Thyroid gland (tissue), 4 donors: ENCODE results near the gene TAX1BP1.

Source experiments
- CTCF ChIP-seq, 6 experiments: fragments of 200-600 bp in 3 of 6; fragments of 450-650 bp in 3 of 6; sonication (generic) in 3 of 6; IDR thresholded peaks; one replicate each; pipeline ENCODE4 v1.5.1; 2016 to 2019; ENCODE audit warnings: antibody characterized with exemption in 6 of 6, mild to moderate bottlenecking in 2 of 6, inconsistent platforms in 1 of 6, moderate library complexity in 1 of 6
- POLR2A ChIP-seq, 2 donors: fragments of 450-650 bp; IDR thresholded peaks; one replicate each; pipeline ENCODE4 v1.6.1; 2017; ENCODE audit warnings: antibody characterized with exemption in 2 of 2, mild to moderate bottlenecking in 2 of 2, moderate library complexity in 1 of 2

- no peak for TF ChIP-seq CTCF (IDR thresholded peaks at IDR 0.05)
- no peak for TF ChIP-seq POLR2A (IDR thresholded peaks at IDR 0.05)
These were observed 100.4 kb downstream of the TAX1BP1 start for GRCh38 chr7:27840313-27840712.
